ENCODE data around the gene FCRL1. TPM values are rescaled to one million over a fixed set of nuclear protein-coding genes. Genes with fewer than 3 reads are reported as not detected.

Gene FCRL1
- total RNA-seq, 1 experiment from 2014 or later = not detected

GRCh38 chr1:157829210-157829609, 9.3 kb upstream of the FCRL1 start:
- H3K36me3 ChIP-seq (ENCODE audit: control insufficient read depth, insufficient read depth, low read length) = no peaks in the 10 kb centered on the region
- no peaks in the 10 kb centered on the region for H3K9me3 ChIP-seq (ENCODE audit: control insufficient read depth, insufficient read depth, low read depth, low read length)
- no peak for ATAC-seq
- BruUV-seq (replicated peaks) = no TSS peak
- H3K4me3 ChIP-seq (ENCODE audit: low read depth in 2 of 2, low read length in 2 of 2) = no peak overlapping the region
- POLR2A ChIA-PET = no interaction called here
- no peaks in the 10 kb centered on the region for H3K4me1 ChIP-seq (ENCODE audit: control insufficient read depth, insufficient read depth, low read length)
- no peak for TF ChIP-seq REST (IDR thresholded peaks at IDR 0.05; ENCODE audit: insufficient read depth in 1 of 2, low read depth in 2 of 2, low read length in 1 of 2)
- TF ChIP-seq SIN3A (IDR thresholded peaks at IDR 0.05; ENCODE audit: borderline replicate concordance, insufficient read depth, low read depth, low read length) = no peak
- TF ChIP-seq TCF7L2 (IDR thresholded peaks at IDR 0.05; ENCODE audit: low read depth, low read length) = no peak
- no peak for TF ChIP-seq POLR2AphosphoS5 (IDR thresholded peaks at IDR 0.05; ENCODE audit: low read depth, low read length)
- TF ChIP-seq CTCF (IDR thresholded peaks at IDR 0.05) = no peak
- in situ Hi-C loops (cut with HindIII; ENCODE audit: low pct_unique_long_range_greater_than_20kb, low sequenced_read_pairs) (no loop called here), intact Hi-C loops (cut with micrococcal nuclease; ENCODE audit: unreplicated experiment) (no loop called here)
- peaks cover 5% of the 10 kb centered on the region; the same call in 1 of the 2 replicates for H3K27me3 ChIP-seq (ENCODE audit: control insufficient read depth, insufficient read depth, low read length)
- CTCF ChIA-PET = no interaction called here
- DNase-seq (ENCODE audit: low read depth, low spot score) = no peak
- H3K27ac ChIP-seq (ENCODE audit: low read length) = no peak overlapping the region

GRCh38 chr1:157820299-157820698, 379 bp upstream of the FCRL1 start:
- ATAC-seq (no peak), DNase-seq (ENCODE audit: low read depth, low spot score) (no peak)
- Histone ChIP-seq H3K27me3 (ENCODE audit: control insufficient read depth, insufficient read depth, low read length) (no peaks in the 10 kb centered on the region), H3K4me1 (ENCODE audit: control insufficient read depth, insufficient read depth, low read length) (no peaks in the 10 kb centered on the region), H3K36me3 (ENCODE audit: control insufficient read depth, insufficient read depth, low read length) (no peaks in the 10 kb centered on the region), H3K27ac (ENCODE audit: low read length) (no peak overlapping the region), H3K4me3 (ENCODE audit: low read depth in 2 of 2, low read length in 2 of 2) (no peak overlapping the region), H3K9me3 (ENCODE audit: control insufficient read depth, insufficient read depth, low read depth, low read length) (no peaks in the 10 kb centered on the region)
- intact Hi-C loops (cut with micrococcal nuclease; ENCODE audit: unreplicated experiment) (no loop called here), in situ Hi-C loops (cut with HindIII; ENCODE audit: low pct_unique_long_range_greater_than_20kb, low sequenced_read_pairs) (no loop called here)
- BruUV-seq (replicated peaks) = no TSS peak
- ChIA-PET POLR2A (no interaction called here), CTCF (no interaction called here)
- no peak for TF ChIP-seq TCF7L2 (IDR thresholded peaks at IDR 0.05; ENCODE audit: low read depth, low read length)
- no peak for TF ChIP-seq REST (IDR thresholded peaks at IDR 0.05; ENCODE audit: insufficient read depth in 1 of 2, low read depth in 2 of 2, low read length in 1 of 2)
- TF ChIP-seq POLR2AphosphoS5 (IDR thresholded peaks at IDR 0.05; ENCODE audit: low read depth, low read length) = no peak
- no peak for TF ChIP-seq SIN3A (IDR thresholded peaks at IDR 0.05; ENCODE audit: borderline replicate concordance, insufficient read depth, low read depth, low read length)
- no peak for TF ChIP-seq CTCF (IDR thresholded peaks at IDR 0.05)

Data from Panc1 (cell line).